D341Med (cell line): ENCODE results near the gene MADCAM1.
A peak's percentile ranks its signal among the peaks of the same experiment; 100 is the strongest.

Experiments used
- DNase-seq: peaks from one replicate; pipeline ENCODE4 v3.0.0; 2012; ENCODE audit warnings: low spot score

Gene MADCAM1

GRCh38 chr19:508204-509150 lies 12.2 kb downstream of the MADCAM1 start:
- no peak for DNase-seq

- peak; percentile 89 for DNase-seq
These were observed 14.4 kb downstream of the MADCAM1 start for GRCh38 chr19:510606-511100.

- no peak for DNase-seq
These were observed 15.0 kb downstream of the MADCAM1 start for GRCh38 chr19:511101-511851.

DNA sequence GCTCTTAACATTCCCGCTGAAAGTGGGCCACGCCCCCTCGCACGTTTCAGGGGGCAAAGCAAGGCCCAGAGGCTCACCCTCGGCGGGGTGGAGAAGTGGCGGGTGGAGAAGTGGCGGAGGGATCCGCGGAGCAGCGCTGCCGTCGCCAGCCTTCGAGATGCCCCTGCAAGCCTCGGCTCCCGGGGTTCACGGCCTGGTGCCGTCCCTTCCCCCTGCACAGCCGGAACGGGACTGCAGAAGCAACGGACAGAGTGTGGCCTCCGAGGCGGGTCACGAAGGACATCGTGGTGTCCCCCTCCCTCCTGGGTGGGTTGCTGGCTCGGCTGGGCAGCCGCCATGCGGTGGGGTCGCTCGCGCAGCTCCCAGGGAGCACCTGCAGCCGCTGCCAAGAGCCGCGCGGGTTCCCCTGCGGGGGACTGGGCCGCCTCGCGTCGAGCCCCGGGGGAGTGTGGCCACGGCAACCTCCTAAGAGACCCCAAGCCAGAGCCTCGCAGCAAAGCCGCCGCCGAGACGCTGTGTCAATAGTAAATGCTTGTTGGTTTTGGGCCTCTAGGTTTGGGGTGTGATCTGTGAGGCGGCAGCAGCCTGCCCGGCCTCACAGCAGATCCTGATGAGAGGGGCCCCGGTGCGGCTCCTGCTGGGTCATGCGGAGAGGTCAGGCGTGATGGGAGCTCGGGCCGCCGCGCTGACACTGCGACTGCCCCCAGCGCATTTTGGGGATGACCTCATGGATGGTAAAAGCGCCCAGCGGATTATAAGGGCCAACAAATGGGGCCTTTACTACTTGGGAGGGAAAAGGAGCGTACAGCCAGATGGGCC lies 16.5 kb downstream of the MADCAM1 start:
- DNase-seq = no peak

DNA sequence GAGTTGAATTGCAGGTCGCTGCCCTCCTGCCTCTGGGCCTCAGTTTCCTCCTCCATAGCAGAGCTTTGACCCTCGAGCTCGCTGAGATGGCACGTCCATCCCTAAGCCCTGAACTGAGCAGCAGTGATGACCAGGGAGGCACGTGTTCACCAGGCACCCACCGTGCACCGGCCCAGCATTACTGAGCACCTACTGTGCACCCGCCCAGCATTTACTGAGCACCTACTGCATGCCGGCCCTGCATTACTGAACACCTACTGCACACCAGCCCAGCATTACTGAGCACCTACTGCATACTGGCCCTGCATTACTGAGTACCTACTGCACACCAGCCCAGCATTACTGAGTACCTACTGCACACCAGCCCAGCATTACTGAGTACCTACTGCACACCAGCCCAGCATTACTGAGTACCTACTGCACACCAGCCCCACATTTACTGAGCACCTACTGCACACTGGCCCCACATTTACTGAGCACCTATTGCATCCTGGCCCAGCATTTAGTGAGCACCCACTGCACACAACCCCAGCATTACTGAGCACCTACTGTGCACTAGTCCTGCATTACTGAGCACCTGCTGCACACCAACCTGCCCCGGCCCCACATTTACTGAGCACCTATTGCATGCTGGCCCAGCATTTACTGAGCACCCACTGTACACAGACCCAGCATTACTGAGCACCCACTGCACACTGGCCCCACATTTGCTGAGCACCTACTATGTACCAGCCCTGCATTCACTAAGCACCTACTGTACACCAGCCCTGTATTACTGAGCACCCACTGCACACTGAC lies 17.3 kb downstream of the MADCAM1 start:
- no peak for DNase-seq

DNA sequence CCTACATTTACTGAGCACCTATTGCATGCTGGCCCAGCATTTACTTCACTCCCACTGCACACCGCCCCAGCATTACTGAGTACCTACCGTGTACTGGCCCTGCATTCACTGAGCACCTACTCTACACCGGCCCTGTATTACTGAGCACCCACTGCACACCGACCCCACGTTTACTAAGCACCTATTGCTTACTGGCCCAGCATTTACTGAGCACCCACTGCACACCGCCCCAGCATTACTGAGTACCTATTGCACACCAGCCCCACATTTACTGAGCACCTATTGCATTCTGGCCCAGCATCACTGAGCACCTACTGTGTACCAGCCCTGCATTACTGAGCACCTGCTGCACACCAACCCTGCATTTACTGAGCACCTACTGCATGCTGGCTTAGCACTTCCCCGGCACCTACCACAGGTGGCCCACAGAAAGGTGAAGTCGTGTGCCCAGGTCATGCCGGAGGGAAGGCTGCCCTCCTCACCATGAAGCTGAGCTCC lies 17.9 kb downstream of the MADCAM1 start:
- DNase-seq = no peak

GRCh38 chr19:517721-518597 lies 21.7 kb downstream of the MADCAM1 start:
- DNase-seq = no peak

GRCh38 chr19:518598-519231 lies 22.4 kb downstream of the MADCAM1 start:
- no peak for DNase-seq

DNA sequence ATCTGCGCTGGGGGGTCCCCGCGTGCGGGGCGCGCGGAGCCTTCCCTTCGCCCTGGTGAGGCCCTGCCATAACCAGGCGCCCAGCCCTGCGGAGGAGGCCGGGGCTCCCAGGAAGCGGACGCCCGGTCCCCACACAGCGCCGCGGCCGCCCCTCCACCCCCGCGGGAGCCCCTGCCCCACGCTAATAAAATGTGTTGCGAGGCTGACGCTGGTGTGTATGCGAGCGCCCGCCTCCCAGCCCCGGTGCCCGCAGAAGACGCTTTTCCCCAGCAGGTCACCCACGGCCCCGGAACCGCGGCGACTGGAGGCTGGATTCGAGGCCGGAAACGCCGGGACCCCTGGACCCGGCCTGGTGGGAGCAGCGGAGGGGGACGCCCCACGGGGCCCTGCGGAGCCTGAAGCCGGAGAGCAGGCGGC lies 23.2 kb downstream of the MADCAM1 start:
- no peak for DNase-seq

DNA sequence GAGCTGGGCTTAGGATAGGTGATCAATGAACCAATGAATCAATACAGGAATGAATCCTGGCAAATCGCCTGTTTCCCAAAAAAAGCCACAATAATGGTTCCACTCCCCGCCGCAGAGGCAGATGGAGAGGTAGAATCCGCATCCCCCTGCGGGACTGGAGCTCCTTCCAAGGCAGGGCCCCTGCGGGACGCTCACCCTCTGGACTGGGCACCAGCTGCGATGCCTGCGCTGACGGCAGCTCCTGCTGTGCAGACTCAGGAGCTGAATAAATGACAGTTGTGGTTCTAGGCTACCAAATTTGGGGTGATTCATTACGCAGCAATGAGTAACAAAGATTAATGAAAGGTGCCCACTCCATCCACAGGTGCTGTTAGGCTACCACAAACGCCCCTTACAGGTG lies 26.4 kb downstream of the MADCAM1 start:
- no peak for DNase-seq

DNA sequence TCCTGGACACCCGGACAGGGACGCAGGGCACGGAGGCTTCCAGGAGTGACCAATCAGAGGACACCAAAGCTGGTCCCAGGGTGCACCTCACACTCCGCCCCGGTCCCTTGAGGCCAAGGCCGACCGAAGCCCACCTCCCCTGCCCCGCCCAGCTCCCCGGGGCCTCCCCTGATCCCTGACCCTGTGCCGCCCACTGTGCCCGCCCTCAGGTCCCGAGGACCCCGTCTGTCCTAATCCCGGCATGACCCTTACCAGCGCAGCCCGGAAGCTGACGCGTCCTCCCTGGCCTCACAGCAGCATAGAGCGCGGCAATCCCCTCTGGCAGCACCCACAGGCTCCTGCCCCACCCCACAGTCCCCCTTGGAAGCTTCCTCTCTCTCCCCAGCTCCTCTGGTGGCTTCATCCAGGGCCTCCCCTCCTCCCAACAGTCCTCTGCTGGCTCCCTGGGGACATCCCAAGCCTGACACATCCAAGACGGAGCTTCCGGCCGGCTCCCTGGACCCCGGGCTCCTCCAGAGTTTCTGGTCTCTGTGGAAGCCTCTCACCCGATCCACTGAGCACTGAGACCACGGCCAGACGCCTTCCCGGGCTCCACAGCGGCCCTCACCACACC lies 27.9 kb downstream of the MADCAM1 start:
- peak; percentile 61 for DNase-seq

DNA sequence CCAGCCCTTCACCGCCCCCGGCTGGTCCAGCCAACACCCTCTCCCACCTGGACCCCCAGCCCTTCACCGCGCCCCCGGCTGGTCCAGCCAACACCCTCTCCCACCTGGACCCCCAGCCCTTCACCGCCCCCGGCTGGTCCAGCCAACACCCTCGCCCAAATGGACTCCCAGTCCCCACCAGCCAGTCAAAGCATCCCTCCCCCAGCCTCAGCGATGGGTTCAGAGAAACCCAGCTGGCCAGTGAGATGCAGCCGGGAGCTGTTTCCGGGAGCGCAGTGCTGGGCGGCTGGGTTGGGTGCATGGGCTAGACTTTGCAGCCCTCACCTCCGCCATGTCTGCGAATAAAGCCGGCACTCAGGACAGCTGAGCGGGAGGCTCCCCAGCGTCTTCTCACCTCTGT lies 28.7 kb downstream of the MADCAM1 start:
- no peak for DNase-seq

DNA sequence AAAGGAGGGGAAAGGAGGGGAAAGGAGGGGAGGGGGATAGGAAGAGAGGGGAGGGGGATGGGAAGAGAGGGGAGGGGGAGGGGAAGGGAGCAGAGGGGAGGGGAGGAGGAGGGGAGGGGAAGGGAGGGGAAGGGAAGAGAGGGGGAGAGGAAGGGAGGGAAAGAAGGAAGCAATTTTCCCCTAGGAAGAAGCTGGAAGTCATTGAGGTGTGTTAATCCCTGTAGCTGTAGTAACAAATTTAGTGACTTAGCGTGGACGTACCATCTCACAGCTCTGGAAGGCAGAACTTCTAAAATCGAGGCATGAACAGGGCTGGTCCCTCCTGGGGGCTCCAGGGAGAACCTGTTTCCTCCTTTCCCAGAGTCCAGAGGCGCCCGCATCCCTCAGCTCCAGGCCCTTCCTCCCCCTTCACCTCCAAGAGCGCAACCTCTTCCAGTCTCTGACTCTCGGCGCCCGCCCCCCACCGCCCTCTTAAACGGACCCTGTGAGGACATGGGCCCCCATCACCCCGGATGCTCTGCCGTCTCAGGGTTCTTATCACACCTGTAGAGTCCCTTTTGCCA lies 29.7 kb downstream of the MADCAM1 start:
- DNase-seq = no peak

- DNase-seq = no peak
These were observed 34.1 kb downstream of the MADCAM1 start for GRCh38 chr19:530134-531008.

DNA sequence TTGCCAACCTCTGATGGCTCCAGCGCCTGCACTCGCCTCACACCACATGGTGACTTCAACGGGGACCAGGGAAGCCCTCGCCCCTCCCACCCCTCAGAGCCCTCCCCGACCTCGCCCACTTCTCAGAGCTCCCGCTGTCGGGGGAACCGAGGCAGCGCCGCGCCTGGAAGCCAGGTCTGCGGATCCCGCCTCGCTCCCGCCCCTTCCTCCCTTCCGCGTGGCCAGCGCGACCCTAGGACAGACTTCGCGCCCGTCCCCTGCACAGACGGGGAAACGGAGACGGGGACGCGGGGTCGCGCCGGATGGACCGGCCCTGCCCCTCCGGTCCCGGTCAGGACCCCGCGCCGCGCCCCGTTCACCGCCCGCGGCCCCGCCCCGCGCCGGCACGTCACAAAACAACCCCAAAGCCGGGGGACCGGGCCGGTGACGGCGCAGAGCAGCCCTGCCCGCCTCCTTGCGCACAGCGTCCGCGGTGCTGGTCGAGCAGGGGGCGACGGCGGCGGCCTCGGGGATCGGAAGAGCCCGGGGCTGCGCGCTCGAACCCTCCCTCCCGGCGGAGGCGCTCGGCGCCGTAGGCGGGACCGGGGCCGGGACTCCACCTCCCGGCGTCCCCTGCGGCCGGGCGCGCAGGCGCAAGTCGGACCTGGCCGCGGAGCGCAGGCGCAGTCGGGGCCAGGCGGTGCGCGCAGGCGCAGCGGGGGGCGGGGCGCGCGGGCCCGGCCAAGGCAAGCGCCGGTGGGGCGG lies 34.9 kb downstream of the MADCAM1 start:
- peak; percentile 100 for DNase-seq

GRCh38 chr19:531753-532560 lies 35.7 kb downstream of the MADCAM1 start, which contains the start of gene CDC34:
TSS of gene CDC34 (plus strand) at chr19:531760. CDS start at chr19:531932, 172 bp downstream.
- DNase-seq = no peak
